KMS-11 (cell line): ENCODE results near the gene CDC25A.

Source experiments
- H2AFZ ChIP-seq: fragments of 200-600 bp; sonication (generic); 2 replicates; pipeline ENCODE4 v1.6.1; 2016; ENCODE audit warnings: antibody characterized with exemption, mixed run types, low read depth
- H3K27ac ChIP-seq: fragments of 200-600 bp; sonication (generic); 2 replicates; pipeline ENCODE4 v1.6.1; 2016; ENCODE audit warnings: mild to moderate bottlenecking, mixed run types
- H3K27me3 ChIP-seq: fragments of 200-600 bp; sonication (generic); 2 replicates; pipeline ENCODE4 v1.6.1; 2017; ENCODE audit warnings: mild to moderate bottlenecking, low read depth, mixed run types, moderate library complexity; ENCODE audit not compliant: insufficient read depth
- H3K36me3 ChIP-seq: fragments of 200-600 bp; sonication (generic); 2 replicates; pipeline ENCODE4 v1.6.1; 2017; ENCODE audit warnings: mild to moderate bottlenecking, mixed run types; ENCODE audit not compliant: insufficient read depth
- H3K4me1 ChIP-seq: fragments of 200-600 bp; sonication (generic); 2 replicates; pipeline ENCODE4 v1.6.1; 2016; ENCODE audit warnings: mild to moderate bottlenecking, low read depth, mixed run types; ENCODE audit not compliant: poor library complexity, severe bottlenecking
- H3K4me2 ChIP-seq: fragments of 200-600 bp; sonication (generic); 2 replicates; pipeline ENCODE4 v1.7.0; 2016; ENCODE audit warnings: mild to moderate bottlenecking, mixed run types
- H3K4me3 ChIP-seq: fragments of 200-600 bp; sonication (generic); IDR thresholded peaks from 2 replicates; pipeline ENCODE4 v1.6.1; 2017; ENCODE audit warnings: low read depth, low read length, mixed read lengths; ENCODE audit not compliant: insufficient read depth
- H3K79me2 ChIP-seq: fragments of 200-600 bp; sonication (generic); 2 replicates; pipeline ENCODE4 v1.6.1; 2016; ENCODE audit warnings: low read depth, mixed run types; ENCODE audit not compliant: insufficient read depth
- H3K9ac ChIP-seq: fragments of 200-600 bp; sonication (generic); 2 replicates; pipeline ENCODE4 v1.6.1; 2016; ENCODE audit warnings: mild to moderate bottlenecking, mixed run types
- H4K20me1 ChIP-seq: fragments of 200-600 bp; sonication (generic); 2 replicates; pipeline ENCODE4 v1.6.1; 2016; ENCODE audit warnings: mild to moderate bottlenecking, mixed run types; ENCODE audit not compliant: insufficient read depth
- CTCF ChIP-seq: fragments of 200-600 bp; sonication (generic); conservative IDR thresholded peaks from 2 replicates; pipeline ENCODE4 v1.6.1; 2017; ENCODE audit warnings: low read depth, mild to moderate bottlenecking, antibody characterized with exemption, low read length, moderate library complexity, mixed read lengths

CDC25A gene

GRCh38 chr3:48120223-48120622 is 68.0 kb downstream of the CDC25A start:
- Histone ChIP-seq H3K36me3 (no peaks in the 10 kb centered on the region), H4K20me1 (no peaks in the 10 kb centered on the region), H2AFZ (no peak overlapping the region), H3K27ac (no peak overlapping the region), H3K79me2 (no peaks in the 10 kb centered on the region), H3K4me3 (no peak overlapping the region), H3K9ac (no peak overlapping the region), H3K4me1 (no peaks in the 10 kb centered on the region), H3K27me3 (no peaks in the 10 kb centered on the region), H3K4me2 (no peak overlapping the region)
- TF ChIP-seq CTCF, result no peak

GRCh38 chr3:48119505-48120193 is 68.6 kb downstream of the CDC25A start:
- Histone ChIP-seq H3K27ac (no peak overlapping the region), H3K4me2 (no peak overlapping the region), H3K27me3 (no peaks in the 10 kb centered on the region), H3K79me2 (no peaks in the 10 kb centered on the region), H4K20me1 (no peaks in the 10 kb centered on the region), H3K36me3 (no peaks in the 10 kb centered on the region), H3K4me1 (no peaks in the 10 kb centered on the region), H2AFZ (no peak overlapping the region), H3K4me3 (no peak overlapping the region), H3K9ac (no peak overlapping the region)
- no peak for TF ChIP-seq CTCF

GRCh38 chr3:48118928-48119327 is 69.3 kb downstream of the CDC25A start:
- no peak overlapping the region for H3K4me2 ChIP-seq
- TF ChIP-seq CTCF, result no peak

GRCh38 chr3:48118322-48118721 is 69.9 kb downstream of the CDC25A start:
- Histone ChIP-seq H3K27me3 (no peaks in the 10 kb centered on the region), H3K4me1 (peaks cover 3% of the 10 kb centered on the region), H2AFZ (no peak overlapping the region), H3K36me3 (no peaks in the 10 kb centered on the region), H4K20me1 (no peaks in the 10 kb centered on the region), H3K9ac (no peak overlapping the region), H3K4me3 (no peak overlapping the region), H3K79me2 (no peaks in the 10 kb centered on the region), H3K4me2 (no peak overlapping the region), H3K27ac (no peak overlapping the region)
- no peak for TF ChIP-seq CTCF

More at GRCh38 chr3:48118928-48119327, 69.3 kb downstream of the CDC25A start:
- Histone ChIP-seq H3K36me3 (no peaks in the 10 kb centered on the region), H3K9ac (no peak overlapping the region), H2AFZ (no peak overlapping the region), H3K4me3 (no peak overlapping the region), H4K20me1 (no peaks in the 10 kb centered on the region), H3K4me1 (no peaks in the 10 kb centered on the region), H3K27ac (no peak overlapping the region), H3K27me3 (no peaks in the 10 kb centered on the region), H3K79me2 (no peaks in the 10 kb centered on the region)
